AG04449 (cell line): ENCODE results near the gene AP5B1.

Experiments
- CTCF ChIA-PET: fragments of 350-600 bp; formaldehyde crosslinking; extraction: SDS; loops from one replicate; lab custom pipeline; 2021; ENCODE audit warnings: antibody characterized with exemption; lab: Yijun Ruan, JAX
- POLR2A ChIA-PET: fragments of 400-600, 350-600 bp; formaldehyde crosslinking; extraction: SDS; loops from one replicate; lab custom pipeline; 2020; ENCODE audit warnings: antibody characterized with exemption, inconsistent platforms; lab: Yijun Ruan, JAX
- DNase-seq: peaks from one replicate; pipeline ENCODE4 v3.0.0-alpha.2; 2010; ENCODE audit warnings: low read depth, low spot score
- H3K4me3 ChIP-seq: 2 replicates; pipeline ENCODE4 v1.5.1; 2011; ENCODE audit warnings: low read depth, mild to moderate bottlenecking, control low read depth, low read length
- TF ChIP-seq, protein P1 (sequence below): IDR thresholded peaks from one replicate; pipeline ENCODE4 v1.5.1; 2011; ENCODE audit warnings: mild to moderate bottlenecking, moderate library complexity, low read length, control low read depth, inconsistent platforms; ENCODE audit not compliant: insufficient read depth; ENCODE audit errors: missing control alignments

Gene AP5B1

DNA sequence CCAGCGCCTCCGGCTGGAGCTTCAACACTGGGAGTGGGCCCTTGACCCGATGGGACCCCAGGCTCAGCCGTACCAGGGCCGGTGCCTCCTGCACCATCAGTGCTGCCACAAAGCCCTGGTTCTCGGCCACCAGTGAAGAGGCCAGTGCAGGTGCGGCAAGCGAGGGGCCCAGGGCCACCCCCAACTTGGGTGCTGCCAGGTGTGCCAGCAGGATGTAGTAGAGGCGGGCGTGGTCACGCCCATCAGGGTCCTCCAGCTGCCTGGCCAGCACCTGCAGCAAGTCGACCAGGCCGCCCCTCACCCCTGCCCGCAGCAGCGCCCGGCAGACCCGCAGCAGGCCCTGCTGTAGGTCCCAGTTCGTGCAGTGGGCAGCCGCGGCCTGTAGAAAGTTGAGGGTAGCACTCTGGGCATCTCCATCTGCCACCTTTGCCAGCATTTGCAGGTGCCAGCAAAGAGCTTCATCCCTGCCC lies 2.3 kb downstream of the AP5B1 start:
- no peak overlapping the region for H3K4me3 ChIP-seq
- ChIA-PET CTCF (interaction anchor here (0.9 to 4.0 kb wide), 11 partner anchors 8 to 212 kb away, joined by 3 to 76 read pairs (median 13); partner anchors contain the start of genes KAT5 and SNX32), POLR2A (interaction anchor here (0.9 kb wide), 1 partner anchor 80 kb away, joined by 3 read pairs; no protein-coding TSS in a partner anchor)
- TF ChIP-seq, protein P1, sequence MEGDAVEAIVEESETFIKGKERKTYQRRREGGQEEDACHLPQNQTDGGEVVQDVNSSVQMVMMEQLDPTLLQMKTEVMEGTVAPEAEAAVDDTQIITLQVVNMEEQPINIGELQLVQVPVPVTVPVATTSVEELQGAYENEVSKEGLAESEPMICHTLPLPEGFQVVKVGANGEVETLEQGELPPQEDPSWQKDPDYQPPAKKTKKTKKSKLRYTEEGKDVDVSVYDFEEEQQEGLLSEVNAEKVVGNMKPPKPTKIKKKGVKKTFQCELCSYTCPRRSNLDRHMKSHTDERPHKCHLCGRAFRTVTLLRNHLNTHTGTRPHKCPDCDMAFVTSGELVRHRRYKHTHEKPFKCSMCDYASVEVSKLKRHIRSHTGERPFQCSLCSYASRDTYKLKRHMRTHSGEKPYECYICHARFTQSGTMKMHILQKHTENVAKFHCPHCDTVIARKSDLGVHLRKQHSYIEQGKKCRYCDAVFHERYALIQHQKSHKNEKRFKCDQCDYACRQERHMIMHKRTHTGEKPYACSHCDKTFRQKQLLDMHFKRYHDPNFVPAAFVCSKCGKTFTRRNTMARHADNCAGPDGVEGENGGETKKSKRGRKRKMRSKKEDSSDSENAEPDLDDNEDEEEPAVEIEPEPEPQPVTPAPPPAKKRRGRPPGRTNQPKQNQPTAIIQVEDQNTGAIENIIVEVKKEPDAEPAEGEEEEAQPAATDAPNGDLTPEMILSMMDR = no peak
- no peak for DNase-seq

DNA sequence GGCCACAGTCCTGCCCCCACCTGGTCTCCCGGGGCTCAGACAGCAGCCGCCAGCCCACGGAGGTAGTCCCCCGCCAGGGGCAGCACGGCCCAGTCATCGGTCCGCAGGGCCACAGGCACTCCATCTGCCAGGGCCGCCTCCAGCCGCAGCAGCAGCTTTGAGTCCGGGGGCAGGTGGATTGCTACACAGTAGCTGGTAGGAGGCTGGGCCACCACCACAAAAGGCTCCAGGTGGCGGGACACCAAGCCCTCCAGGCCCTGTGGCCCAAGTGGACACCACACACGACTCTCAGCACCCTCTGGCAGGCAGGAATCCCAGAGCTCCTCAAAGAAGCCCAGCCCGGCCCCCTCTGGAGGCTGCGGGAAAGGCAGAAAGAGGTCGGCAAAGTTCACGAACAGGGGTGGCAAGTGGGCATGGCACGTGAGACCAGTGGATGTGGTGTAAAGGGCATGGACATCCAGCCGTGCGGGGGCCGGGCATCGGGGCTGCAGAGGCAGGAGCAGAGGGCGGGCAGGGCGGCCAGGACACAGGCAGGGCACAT lies 2.9 kb downstream of the AP5B1 start:
- POLR2A ChIA-PET = no interaction called here
- CTCF ChIA-PET = interaction anchor here (0.6 to 4.0 kb wide), 7 partner anchors 7 to 213 kb away, joined by 3 to 76 read pairs (median 11); no protein-coding TSS in a partner anchor
- H3K4me3 ChIP-seq = no peak overlapping the region
- no peak for DNase-seq
- TF ChIP-seq, protein P1 = no peak

DNA sequence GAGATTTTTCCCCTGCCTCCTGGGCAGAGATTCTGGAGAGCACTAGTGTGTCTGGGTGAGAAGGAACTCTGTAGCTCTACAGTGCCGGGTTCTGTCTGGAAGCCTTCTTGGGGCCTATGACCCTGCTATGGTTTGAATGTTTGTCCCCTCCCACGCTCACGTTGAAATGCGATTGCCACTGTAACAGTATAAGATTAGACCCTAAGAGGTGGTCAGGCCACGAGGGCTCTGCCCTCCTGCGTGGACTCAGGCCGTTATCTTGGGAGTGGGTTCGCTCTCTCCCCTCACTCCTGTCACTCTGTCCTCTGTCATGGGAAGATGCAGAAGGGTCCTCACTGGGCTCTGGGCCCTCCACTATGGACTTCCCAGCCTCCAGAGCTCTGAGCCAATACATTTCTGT lies 3.5 kb downstream of the AP5B1 start:
- no peak overlapping the region for H3K4me3 ChIP-seq
- ChIA-PET POLR2A (no interaction called here), CTCF (interaction anchor here (0.9 to 2.7 kb wide), 4 partner anchors 17 to 42 kb away, joined by 3 to 13 read pairs (median 5); no protein-coding TSS in a partner anchor)
- TF ChIP-seq, protein P1 = no peak
- DNase-seq = no peak

DNA sequence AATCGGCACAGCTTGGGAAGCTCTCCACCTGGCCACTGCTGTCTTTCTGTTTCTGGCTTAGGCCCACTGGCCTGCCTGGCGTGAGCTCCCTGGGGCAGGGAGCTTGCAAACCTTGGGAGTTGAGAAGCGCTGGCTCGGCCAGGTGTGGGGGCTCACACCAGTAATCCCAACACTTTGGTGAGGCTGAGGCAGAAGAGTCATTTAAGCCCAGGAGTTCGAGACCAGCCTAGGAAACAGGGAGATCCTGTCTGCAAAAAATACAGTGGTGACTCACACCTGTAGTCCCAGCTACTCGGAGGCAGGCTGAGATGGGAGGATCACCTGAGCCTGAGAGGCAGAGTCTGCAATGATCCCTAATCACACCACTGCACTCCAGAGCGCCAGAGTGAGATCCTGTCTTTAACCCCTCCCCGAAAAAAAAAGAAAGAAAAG lies 4.0 kb downstream of the AP5B1 start:
- ChIA-PET CTCF (interaction anchor here (0.7 to 3.4 kb wide), 7 partner anchors 7 to 268 kb away, joined by 3 to 13 read pairs (median 4); partner anchors contain the start of gene FIBP), POLR2A (no interaction called here)
- no peak overlapping the region for H3K4me3 ChIP-seq
- TF ChIP-seq, protein P1 = no peak
- DNase-seq = no peak

DNA sequence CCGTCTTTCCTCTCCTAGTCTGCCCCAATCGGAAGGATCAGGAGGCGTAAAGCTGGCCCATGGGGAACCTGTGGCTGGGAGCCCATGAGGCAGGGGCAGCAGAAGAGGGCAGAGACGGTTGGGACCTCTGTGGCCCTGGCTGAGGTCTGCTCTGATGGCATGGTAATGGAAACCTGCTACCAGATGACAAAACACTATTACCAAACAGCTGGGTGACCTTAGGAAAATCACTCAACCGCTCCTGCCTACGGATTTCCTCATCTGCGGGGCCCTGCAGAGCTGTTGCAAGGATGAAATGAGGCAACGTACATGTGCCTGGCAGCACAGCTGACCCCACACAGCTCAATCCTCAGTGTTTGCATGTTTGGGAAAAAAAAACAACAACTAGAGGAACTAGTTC lies 4.6 kb downstream of the AP5B1 start:
- TF ChIP-seq, protein P1 = no peak
- POLR2A ChIA-PET = no interaction called here
- CTCF ChIA-PET = interaction anchor here (0.7 to 3.4 kb wide), 9 partner anchors 8 to 268 kb away, joined by 3 to 13 read pairs (median 4); partner anchors contain the start of genes FIBP and KAT5
- no peak overlapping the region for H3K4me3 ChIP-seq
- no peak for DNase-seq

DNA sequence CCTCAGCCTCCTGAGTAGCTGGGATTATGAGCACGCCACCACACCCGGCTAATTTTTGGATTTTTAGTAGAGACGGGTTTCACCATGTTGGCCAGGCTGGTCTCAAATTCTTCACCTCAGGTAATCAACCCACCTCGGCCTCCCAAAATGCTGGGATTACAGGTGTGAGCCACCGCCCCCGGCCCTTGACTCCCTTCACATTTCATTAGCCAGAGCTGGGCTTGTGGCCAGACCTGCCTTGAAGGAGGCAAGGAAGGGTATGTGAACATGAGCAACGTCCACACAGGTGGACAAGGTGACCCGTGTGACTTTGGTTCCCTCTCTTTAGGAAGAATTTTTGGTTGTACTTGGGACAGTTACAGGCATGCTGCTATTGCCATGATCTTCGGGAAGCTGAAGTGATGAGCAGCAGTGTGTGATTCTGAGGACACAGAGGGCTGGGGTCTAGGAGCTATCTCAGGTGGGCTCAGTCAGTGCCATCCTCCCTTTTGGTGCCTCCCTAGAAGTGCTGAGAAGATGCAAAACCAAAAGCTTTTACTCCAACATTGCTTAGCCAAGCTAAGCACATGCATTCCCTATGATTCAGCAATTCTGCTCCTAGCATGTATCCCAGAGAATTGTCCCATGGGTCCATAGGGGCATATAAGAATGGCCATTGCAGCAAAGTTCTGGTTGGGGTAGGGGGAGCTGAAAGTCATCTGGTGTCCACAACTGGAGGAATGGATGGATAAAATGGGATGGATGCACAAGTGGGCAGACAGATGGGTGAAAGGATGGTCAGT lies 6.1 kb downstream of the AP5B1 start:
- TF ChIP-seq, protein P1 = no peak
- CTCF ChIA-PET = interaction anchor here (0.8 to 3.4 kb wide), 10 partner anchors 9 to 214 kb away, joined by 3 to 11 read pairs (median 4); partner anchors contain the start of gene KAT5
- POLR2A ChIA-PET = interaction anchor here (0.7 kb wide), 1 partner anchor 84 kb away, joined by 3 read pairs; no protein-coding TSS in a partner anchor
- DNase-seq = no peak
- H3K4me3 ChIP-seq = no peak overlapping the region
